HG02678 (cell line): ENCODE measurements around the gene TRIM25.

Source experiments
- ATAC-seq: cut with Tn5 transposase; IDR thresholded peaks from one replicate; pipeline ENCODE4 v1.9.1; 2021; ENCODE audit warnings: mild to moderate bottlenecking, moderate library complexity; ENCODE audit not compliant: unreplicated experiment

The TRIM25 gene

GRCh38 chr17:56896968-56897359 is 16.9 kb downstream of the TRIM25 start:
- no peak for ATAC-seq

- ATAC-seq, result no peak
These were observed 17.5 kb downstream of the TRIM25 start for GRCh38 chr17:56896217-56896967.

- no peak for ATAC-seq
These were observed 18.9 kb downstream of the TRIM25 start for GRCh38 chr17:56894859-56895455.

DNA sequence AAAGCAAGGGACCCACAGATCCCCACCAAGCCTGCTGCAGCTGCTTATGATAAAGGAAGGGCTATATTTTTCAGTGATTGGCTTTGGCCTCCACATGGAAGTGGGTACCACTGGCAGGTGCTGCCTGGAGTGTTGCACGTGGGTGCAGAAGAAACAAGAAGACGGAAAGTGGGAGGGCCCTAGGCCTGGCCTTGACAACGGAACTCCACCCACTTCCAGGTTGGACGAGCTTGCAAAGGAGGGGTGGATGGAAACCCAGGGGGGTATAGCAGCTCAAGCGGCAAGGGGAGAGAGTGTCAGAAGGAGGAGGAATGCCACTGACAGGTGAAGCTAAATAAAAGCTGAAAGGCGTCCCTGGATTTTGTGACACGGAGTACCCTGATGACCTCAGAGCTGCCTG is 20.3 kb downstream of the TRIM25 start:
- no peak for ATAC-seq

- ATAC-seq, result no peak
These were observed 21.5 kb downstream of the TRIM25 start for GRCh38 chr17:56892333-56892732.

GRCh38 chr17:56891751-56892150 is 22.1 kb downstream of the TRIM25 start:
- no peak for ATAC-seq

DNA sequence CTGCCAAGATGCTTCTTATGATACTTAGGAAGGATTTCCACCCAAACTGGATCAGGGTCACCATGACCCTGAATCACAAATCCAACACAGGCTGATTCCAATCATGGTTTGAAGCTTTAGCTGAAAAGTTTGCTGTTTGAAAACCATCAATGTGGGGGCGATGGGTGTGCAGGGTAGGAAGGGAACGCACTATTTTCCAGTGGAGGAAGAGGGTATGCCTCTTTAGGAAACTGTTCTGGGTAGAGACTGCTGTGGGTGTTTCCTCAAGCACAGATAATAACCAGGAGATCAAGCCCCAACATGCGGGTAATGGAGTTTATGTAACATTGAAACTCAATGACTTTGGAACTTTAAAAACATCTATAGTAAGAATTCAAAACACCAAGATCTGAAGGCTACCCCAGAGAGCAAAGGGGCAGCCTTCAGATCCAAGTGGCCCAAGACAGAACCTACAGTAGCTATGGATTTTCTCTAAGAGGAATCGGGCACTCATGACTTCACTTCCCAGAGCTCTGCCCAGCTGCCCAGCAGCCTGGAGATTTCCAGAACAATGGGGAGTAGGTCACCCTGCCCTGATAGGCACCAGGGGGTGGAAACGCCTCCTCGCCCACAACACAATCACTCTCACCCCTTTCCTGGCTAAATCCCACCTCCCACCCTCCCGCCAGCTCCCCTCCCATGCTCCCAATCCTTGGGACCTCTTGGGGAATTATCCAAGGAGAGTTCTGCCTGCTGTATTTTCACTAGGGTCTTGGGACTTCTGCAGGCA is 22.8 kb downstream of the TRIM25 start:
- ATAC-seq, result no peak

- no peak for ATAC-seq
These were observed 23.5 kb downstream of the TRIM25 start for GRCh38 chr17:56890390-56890789.

DNA sequence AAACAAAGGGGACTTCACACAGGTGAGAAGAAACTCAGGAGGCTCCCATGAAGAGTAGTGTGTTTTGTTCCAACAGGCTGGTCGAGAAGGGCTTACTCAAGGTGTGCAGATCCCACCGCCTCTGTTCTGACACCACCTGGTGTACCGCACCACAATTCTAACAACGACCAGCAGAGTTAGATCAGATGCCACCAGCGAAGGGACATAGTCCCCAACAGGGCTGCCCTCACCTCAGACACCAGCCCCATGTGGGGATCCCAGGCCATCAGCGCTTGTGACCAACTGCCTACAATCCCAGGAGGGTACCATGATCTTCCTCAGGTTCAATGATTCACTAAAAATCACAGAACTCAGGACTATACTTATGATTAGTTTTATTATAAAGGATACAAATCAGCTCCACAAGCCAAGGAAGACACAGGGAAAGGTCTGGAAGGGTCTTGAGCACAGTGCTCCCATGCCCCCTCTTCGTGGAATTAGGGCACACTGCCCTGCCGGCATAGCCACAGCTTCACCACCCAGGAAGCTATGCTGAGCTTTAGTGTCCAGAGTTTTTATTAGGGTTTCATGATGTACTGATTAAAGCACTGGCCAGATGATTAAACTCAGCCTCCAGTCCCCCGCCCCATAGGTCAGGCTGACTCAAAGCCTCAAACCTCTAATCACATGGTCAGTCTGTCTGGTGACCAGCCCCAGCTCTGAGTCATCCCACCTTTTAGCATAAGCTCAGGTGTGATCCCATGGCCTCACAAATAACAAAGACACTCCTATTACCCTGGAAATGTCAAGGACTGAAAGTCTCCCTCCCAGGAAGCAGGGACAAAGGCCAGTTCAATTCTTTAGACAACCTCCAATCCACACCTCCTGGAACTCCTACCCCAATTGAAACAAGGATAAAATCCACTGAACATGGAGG is 26.0 kb downstream of the TRIM25 start:
- ATAC-seq, result no peak

DNA sequence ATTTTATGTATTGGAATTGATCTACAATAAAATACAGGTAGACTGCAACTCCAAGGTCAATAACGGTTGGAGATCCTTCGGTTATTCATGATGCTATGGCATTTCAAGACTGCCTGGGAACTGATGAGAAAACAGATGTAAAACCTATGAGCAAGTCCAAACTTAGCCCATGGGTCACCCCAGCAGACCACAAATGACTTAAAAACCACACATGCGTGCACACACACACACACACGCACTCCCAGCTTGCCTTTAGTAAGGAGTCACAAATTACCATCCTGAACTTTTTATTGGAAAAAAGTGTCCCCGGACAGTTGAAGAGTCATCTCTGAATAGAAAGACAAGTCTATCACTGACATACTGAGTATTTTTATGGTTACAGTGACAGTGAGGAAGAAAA is 26.7 kb downstream of the TRIM25 start:
- ATAC-seq, result no peak

DNA sequence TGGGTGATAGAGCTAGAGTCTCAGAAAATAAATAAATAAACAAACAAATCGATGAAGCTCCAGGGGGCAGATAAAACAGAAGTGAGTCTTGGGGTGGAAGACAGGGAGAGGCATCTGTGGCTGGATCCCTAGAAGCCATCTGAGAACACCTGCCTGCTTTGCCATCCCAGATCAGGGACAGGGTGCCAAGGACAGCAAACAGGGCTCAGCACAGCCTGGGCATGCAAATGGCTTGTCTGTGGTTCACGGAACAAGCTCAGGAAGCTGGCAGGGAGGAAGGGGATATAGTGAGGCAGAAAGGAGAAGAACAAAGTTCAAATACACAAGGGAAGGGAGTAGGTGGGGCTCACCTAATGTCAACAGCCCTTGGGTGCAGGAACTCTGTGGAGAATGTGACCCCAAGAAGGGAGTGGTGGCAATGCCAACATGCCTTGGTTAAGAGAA is 27.5 kb downstream of the TRIM25 start:
- ATAC-seq, result no peak

- ATAC-seq, result no peak
These were observed 28.6 kb downstream of the TRIM25 start for GRCh38 chr17:56885312-56885657.

- no peak for ATAC-seq
These were observed 29.2 kb downstream of the TRIM25 start for GRCh38 chr17:56884483-56885311.

GRCh38 chr17:56883616-56884015 is 30.2 kb downstream of the TRIM25 start:
- ATAC-seq, result no peak

- ATAC-seq, result no peak
These were observed 32.1 kb downstream of the TRIM25 start for GRCh38 chr17:56881685-56882295.

DNA sequence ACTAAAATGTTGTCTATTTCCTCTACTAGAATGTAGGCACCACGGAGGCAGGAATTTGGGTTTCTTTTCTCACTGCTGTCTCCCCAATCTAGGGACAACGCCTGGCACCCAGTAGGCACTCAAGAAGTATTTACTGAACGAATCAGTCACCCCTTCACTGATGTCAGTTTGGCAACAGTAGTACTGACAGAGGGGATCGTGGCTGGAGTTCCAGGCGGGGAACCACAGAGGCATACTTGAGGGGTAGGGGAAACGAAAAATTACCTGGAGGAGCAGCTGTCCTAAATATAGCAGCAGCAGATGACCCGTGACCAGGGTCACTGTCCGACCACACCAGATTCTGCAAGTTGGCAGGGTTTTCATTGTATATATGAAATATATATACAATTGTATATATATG is 33.3 kb downstream of the TRIM25 start:
- ATAC-seq, result no peak

DNA sequence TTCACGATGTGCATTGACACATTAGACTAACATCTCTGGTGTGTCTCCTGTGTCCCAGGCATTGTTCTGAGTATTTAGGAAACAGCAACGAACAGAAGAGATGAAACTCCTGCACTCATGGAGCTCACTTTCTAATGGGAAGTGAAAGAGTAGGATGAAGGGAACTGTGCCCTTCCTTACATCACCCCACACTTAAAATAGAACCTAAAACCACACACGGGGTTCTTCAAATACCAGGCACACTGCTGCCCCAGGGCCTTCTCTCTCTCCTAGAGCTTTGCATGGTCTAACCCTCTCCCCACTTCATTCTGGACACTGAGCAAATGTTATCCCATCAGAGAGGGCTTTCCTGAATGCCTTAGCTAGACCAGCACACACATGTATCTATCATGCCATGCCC is 33.7 kb downstream of the TRIM25 start:
- no peak for ATAC-seq

- no peak for ATAC-seq
These were observed 34.6 kb downstream of the TRIM25 start for GRCh38 chr17:56879280-56879679.

- ATAC-seq, result no peak
These were observed 37.1 kb downstream of the TRIM25 start for GRCh38 chr17:56876766-56877179.
